Measurements from ENCODE around the gene ITPK1. TPM values are rescaled to one million over a fixed set of nuclear protein-coding genes. Genes with fewer than 3 reads are reported as not detected.

The ITPK1 gene
- total RNA-seq, 3 donors from 2014 or later = 27.8 to 91.7 (median 42.9) TPM

- Histone ChIP-seq H3K4me3 (no peak overlapping the region), H3K27ac (no peak overlapping the region), H3K4me1 (no peaks in the 10 kb centered on the region), H3K36me3 (no peaks in the 10 kb centered on the region), H3K9me3 (no peaks in the 10 kb centered on the region), H3K27me3 (no peaks in the 10 kb centered on the region)
- intact Hi-C loops (cut with DNase I; ENCODE audit: low total_unique reads) = no loop called here
- TF ChIP-seq CTCF (IDR thresholded peaks at IDR 0.05) (no peak), POLR2A (IDR thresholded peaks at IDR 0.05) (no peak), POLR2AphosphoS5 (IDR thresholded peaks at IDR 0.05) (no peak)
- DNase-seq (ENCODE audit: low spot score in 2 of 2) = no peak
Observed at GRCh38 chr14:92938890-92939671, 176.6 kb downstream of the ITPK1 start.

- no peak for DNase-seq (ENCODE audit: low spot score in 2 of 2)
- no peak overlapping the region for H3K27ac ChIP-seq
- H3K4me3 ChIP-seq = no peak overlapping the region
- H3K4me1 ChIP-seq = no peaks in the 10 kb centered on the region
- no peaks in the 10 kb centered on the region for H3K36me3 ChIP-seq
- H3K27me3 ChIP-seq = no peaks in the 10 kb centered on the region
- TF ChIP-seq POLR2A (IDR thresholded peaks at IDR 0.05) (no peak), CTCF (IDR thresholded peaks at IDR 0.05) (no peak)
- H3K9me3 ChIP-seq = no peaks in the 10 kb centered on the region
- intact Hi-C loops (cut with DNase I; ENCODE audit: low total_unique reads) = no loop called here
Observed at GRCh38 chr14:92938235-92938875, 177.4 kb downstream of the ITPK1 start.

GRCh38 chr14:92937051-92937937 lies 178.4 kb downstream of the ITPK1 start:
- Histone ChIP-seq H3K4me3 (no peak overlapping the region), H3K4me1 (no peaks in the 10 kb centered on the region), H3K27ac (no peak overlapping the region), H3K36me3 (no peaks in the 10 kb centered on the region), H3K27me3 (no peaks in the 10 kb centered on the region), H3K9me3 (no peaks in the 10 kb centered on the region)
- TF ChIP-seq CTCF (IDR thresholded peaks at IDR 0.05) (no peak), POLR2AphosphoS5 (IDR thresholded peaks at IDR 0.05) (no peak), POLR2A (IDR thresholded peaks at IDR 0.05) (no peak)
- DNase-seq (ENCODE audit: low spot score in 2 of 2) = no peak
- intact Hi-C loops (cut with DNase I; ENCODE audit: low total_unique reads) = no loop called here

GRCh38 chr14:92936085-92936484 lies 179.6 kb downstream of the ITPK1 start:
- intact Hi-C loops (cut with DNase I; ENCODE audit: low total_unique reads) = no loop called here
- no peak overlapping the region for H3K27ac ChIP-seq
- DNase-seq (ENCODE audit: low spot score in 2 of 2) = no peak
- no peaks in the 10 kb centered on the region for H3K4me1 ChIP-seq
- H3K9me3 ChIP-seq = no peaks in the 10 kb centered on the region
- no peak overlapping the region for H3K4me3 ChIP-seq
- TF ChIP-seq POLR2AphosphoS5 (IDR thresholded peaks at IDR 0.05) = no peak
- TF ChIP-seq CTCF (IDR thresholded peaks at IDR 0.05) = no peak
- no peak for TF ChIP-seq POLR2A (IDR thresholded peaks at IDR 0.05)
- H3K27me3 ChIP-seq = no peaks in the 10 kb centered on the region
- no peaks in the 10 kb centered on the region for H3K36me3 ChIP-seq

Data from breast epithelium (tissue), 4 donors.